GM10266 (cell line): Measurements from ENCODE around the gene DRP2.
"Not testable (repeated sequence)": the region's sequence is repeated elsewhere in the genome, so short reads cannot be mapped to it uniquely, and the experiment has no call there.

ENCODE experiments used
- DNase-seq: peaks from one replicate; pipeline ENCODE4 v3.0.0; 2012; ENCODE audit errors: extremely low spot score
- TF ChIP-seq, protein P1 (sequence below): IDR thresholded peaks from 2 replicates; pipeline ENCODE4 v1.5.1; 2012; ENCODE audit warnings: mild to moderate bottlenecking, low read depth; ENCODE audit not compliant: control insufficient read depth, insufficient read depth; ENCODE audit errors: missing control alignments

DRP2 gene

DNA sequence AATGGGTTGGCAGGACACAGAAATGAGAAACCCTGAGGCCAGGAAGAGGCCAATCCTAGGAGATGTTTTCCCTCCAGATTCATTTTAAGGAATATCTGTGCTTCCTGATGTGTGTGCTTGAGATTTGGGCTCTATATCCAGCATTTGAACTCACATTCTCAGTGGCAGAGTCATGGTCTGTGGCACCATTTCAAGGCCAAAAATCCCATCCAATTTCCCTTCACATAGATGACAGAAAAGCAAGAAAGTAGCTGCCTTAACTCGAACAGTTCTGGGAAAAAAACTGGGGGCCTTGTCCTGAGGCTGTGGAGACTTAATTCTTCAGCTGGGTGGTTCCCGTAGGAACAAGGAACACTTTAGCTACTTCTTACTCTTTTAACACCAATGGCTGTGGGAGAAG is 44.2 kb downstream of the DRP2 start:
- no peak for DNase-seq
- TF ChIP-seq, protein P1, sequence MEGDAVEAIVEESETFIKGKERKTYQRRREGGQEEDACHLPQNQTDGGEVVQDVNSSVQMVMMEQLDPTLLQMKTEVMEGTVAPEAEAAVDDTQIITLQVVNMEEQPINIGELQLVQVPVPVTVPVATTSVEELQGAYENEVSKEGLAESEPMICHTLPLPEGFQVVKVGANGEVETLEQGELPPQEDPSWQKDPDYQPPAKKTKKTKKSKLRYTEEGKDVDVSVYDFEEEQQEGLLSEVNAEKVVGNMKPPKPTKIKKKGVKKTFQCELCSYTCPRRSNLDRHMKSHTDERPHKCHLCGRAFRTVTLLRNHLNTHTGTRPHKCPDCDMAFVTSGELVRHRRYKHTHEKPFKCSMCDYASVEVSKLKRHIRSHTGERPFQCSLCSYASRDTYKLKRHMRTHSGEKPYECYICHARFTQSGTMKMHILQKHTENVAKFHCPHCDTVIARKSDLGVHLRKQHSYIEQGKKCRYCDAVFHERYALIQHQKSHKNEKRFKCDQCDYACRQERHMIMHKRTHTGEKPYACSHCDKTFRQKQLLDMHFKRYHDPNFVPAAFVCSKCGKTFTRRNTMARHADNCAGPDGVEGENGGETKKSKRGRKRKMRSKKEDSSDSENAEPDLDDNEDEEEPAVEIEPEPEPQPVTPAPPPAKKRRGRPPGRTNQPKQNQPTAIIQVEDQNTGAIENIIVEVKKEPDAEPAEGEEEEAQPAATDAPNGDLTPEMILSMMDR: no peak

DNA sequence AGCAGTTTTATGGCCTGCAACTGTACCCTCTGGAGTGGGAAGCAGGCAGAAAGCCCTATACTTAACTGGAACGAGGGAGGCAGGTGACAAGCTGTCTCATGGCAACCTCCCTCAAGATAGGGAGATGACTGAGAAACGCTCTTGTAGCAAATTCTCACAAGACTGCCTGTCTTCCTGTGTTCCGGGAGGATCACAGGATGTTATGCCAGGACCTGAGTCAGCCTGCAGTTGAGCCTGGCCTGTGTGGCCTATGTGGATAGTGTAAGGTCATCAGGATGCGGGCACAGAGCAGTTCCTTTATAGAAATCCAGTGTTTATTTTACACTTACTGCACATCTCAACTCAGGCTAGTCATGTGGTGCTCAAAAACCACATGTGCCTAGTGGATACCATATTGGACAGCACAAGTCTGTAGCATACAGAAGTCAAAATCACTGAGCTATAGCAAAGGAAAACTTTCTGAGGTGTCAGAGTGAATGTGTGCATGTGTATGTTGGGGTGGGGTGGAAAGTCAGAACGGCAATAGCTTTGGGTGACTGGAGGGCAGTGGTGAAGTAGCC is 46.4 kb downstream of the DRP2 start:
- no peak for DNase-seq
- TF ChIP-seq, protein P1: no peak

DNA sequence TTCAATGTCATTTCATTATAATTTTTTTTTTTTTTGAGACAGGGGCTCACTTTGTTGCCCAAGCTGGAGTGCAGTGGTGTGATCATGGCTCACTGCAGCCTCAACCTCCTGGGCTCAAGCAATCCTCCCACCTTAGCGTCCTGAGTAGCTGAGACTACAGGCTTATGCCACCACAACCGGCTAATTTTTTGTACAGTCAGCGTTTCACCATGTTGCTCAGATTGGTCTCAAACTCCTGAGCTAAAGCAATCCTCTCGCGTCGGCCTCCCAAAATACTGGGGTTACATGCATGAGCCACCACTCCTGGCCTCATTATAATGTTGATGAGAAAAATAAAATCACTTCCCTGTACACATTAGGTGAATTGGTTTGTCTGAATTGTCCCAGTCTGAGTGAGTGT is 54.6 kb downstream of the DRP2 start:
- TF ChIP-seq, protein P1: no peak
- no peak for DNase-seq

DNA sequence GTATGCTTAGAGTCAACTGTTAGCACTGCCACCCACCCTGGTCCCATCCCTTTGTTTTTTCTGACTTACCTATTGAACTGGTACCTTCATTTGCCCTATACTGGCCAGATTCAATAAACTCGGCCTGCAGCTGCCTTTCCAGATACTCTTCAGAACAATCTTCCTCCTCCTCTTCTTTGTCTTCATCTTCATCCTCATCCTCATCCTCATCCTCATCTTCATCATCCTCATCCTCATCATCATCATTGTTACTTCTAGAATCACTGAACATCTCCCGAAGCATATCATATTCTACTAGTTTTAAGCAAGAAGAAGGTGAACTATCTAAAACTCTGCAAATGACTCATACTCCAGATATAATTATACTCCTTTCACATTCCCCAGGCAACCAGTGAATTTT is 56.7 kb downstream of the DRP2 start:
- TF ChIP-seq, protein P1: no peak
- no peak for DNase-seq

DNA sequence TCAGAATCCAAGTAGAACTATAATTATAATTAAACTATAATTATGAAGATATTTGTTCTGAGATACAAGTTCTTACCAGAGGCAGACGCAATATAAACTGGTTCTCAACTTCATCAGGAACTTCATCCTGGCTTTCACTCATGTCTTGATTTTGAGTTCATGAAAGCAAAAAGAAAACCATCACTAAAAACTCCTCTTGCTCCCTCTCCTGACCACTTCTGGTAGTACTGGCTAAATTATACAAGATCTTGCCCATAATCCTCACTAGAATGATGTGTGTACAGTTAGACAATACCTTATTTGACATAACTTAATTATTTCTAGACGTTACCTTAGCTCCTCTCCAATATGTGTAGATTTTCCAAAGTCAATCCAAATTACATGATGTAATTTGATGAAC is 67.8 kb downstream of the DRP2 start:
- DNase-seq: peak; percentile 28
- TF ChIP-seq, protein P1: peak; percentile 53

DNA sequence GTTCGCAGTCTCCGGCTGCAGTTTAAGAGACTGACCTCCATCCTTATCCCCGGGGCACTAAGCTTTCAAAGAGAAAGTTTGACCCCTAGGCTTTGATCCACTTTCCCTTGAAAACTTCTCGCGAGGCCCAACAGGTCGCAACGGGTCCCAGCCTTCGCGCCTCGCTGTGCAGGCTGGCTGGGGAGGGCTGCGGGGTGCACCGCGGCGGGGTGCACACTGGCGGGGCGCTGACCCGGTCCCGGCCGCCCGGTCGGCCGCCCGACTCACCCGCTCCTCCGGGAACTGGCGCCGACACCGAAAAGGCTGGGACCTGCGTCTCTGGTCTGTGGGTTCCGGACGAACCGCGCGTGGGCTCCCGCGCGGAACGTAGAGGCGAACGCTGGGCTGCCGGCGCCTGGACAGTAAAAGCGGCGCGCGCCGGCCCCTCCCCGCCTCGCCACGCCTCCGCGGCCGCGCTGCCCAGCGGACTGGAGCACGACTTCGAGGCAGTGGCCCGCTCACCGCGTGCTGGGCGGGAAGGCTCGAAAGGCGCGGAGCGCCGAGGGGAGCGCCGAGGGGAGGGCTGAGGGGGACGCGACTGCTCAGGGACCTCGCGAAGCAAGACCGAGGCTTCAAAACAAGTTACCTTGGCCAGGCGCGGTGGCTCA is 71.5 kb downstream of the DRP2 start, which contains the start of gene TAF7L:
TSS of gene TAF7L (minus strand) at position 378 of the 647 bp plus-strand sequence. CDS start 3,791 bp downstream, outside the sequence.
- TF ChIP-seq, protein P1: no peak
- no peak for DNase-seq

DNA sequence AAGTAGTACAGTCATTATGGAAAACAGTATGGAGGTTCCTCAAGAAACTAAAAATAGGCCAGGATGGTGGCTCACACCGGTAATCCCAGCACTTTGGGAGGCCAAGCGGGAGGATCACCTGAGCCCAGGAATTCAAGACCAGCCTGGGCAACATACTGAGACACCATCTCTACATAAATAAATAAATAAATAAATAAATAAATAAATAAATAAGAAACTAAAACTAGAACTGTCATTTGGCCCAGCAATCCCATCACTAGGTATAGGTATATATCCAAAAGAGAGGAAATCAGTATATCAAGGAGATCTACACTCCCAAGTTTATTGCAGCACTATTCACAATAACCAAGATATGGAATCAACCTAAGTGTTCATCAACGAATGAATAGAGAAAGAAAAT is 76.0 kb downstream of the DRP2 start:
- not testable (repeated sequence) for DNase-seq

DNA sequence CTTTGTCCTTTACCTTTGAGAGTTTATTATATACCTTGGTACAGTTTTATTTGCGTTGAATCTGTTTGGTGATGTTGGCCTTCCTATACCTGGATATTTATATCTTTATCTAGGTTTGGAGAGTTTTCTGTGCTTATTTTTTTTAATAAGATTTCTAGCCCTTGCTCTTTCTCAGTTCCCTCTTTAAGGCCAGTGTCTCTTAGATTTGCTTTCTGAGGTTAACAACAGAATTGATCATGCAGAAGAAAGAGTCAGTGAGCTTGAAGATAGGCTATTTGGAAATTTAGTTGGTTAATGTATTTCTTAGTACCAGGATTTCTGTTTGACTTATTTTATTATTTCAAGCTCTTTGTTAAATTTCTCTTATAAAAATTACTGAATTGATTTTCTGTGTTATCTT is 84.2 kb downstream of the DRP2 start:
- TF ChIP-seq, protein P1: no peak
- no peak for DNase-seq
